Astrocyte (in vitro differentiated cells and primary cell): ENCODE measurements around the gene TLX2. TPM values are rescaled to one million over a fixed set of nuclear protein-coding genes. Genes with fewer than 3 reads are reported as not detected.
"Not testable (repeated sequence)": the region's sequence is repeated elsewhere in the genome, so short reads cannot be mapped to it uniquely, and the experiment has no call there.

ENCODE experiments used
- DNase-seq: peaks from one replicate; pipeline ENCODE4 v3.0.0-alpha.2; 2010; ENCODE audit warnings: low read depth
- FAIRE-seq: peaks from 2 replicates; lab custom pipeline; 2011; peaks lifted over from hg19 to GRCh38; lab: Jason Lieb, UNC
- H2AFZ ChIP-seq: 2 replicates; pipeline ENCODE4 v1.6.0; 2012; ENCODE audit warnings: low read depth, low read length, inconsistent platforms
- H3K27ac ChIP-seq: 2 replicates; pipeline ENCODE4 v1.5.1; 2011; ENCODE audit warnings: low read depth, low read length, inconsistent platforms
- H3K27me3 ChIP-seq: 2 replicates; pipeline ENCODE4 v1.6.0; 2011; ENCODE audit warnings: low read length, inconsistent platforms; ENCODE audit not compliant: insufficient read depth
- H3K36me3 ChIP-seq: 2 replicates; pipeline ENCODE4 v1.5.1; 2011; ENCODE audit warnings: low read length, inconsistent platforms; ENCODE audit not compliant: insufficient read depth
- H3K4me1 ChIP-seq: 2 replicates; pipeline ENCODE4 v1.5.1; 2011; ENCODE audit warnings: low read length, inconsistent platforms; ENCODE audit not compliant: insufficient read depth
- H3K4me2 ChIP-seq: 2 replicates; pipeline ENCODE4 v1.6.0; 2012; ENCODE audit warnings: low read length, inconsistent platforms
- H3K4me3 ChIP-seq: 2 replicates; pipeline ENCODE4 v1.5.1; 2011; ENCODE audit warnings: low read depth, mild to moderate bottlenecking, low read length, inconsistent platforms; ENCODE audit not compliant: insufficient read depth
- H3K79me2 ChIP-seq: 2 replicates; pipeline ENCODE4 v1.6.0; 2012; ENCODE audit warnings: mild to moderate bottlenecking, low read length, inconsistent platforms; ENCODE audit not compliant: insufficient read depth
- H3K9ac ChIP-seq: 2 replicates; pipeline ENCODE4 v1.6.0; 2012; ENCODE audit warnings: mild to moderate bottlenecking, low read length, inconsistent platforms
- H3K9me3 ChIP-seq: 2 replicates; pipeline ENCODE4 v1.5.1; 2012; ENCODE audit warnings: low read depth, mild to moderate bottlenecking, low read length, inconsistent platforms; ENCODE audit not compliant: insufficient read depth
- H4K20me1 ChIP-seq: 2 replicates; pipeline ENCODE4 v1.6.0; 2012; ENCODE audit warnings: low read length, inconsistent platforms; ENCODE audit not compliant: insufficient read depth
- H3K27ac Mint-ChIP-seq: one replicate; pipeline ENCODE4 v1.8.0; 2021; ENCODE audit warnings: mild to moderate bottlenecking, mixed read lengths; ENCODE audit not compliant: unreplicated experiment
- H3K27me3 Mint-ChIP-seq: one replicate; pipeline ENCODE4 v1.8.0; 2021; ENCODE audit warnings: low read depth, mixed read lengths; ENCODE audit not compliant: unreplicated experiment
- H3K36me3 Mint-ChIP-seq: one replicate; pipeline ENCODE4 v1.8.0; 2021; ENCODE audit warnings: low read depth, mixed read lengths; ENCODE audit not compliant: unreplicated experiment
- H3K4me1 Mint-ChIP-seq: one replicate; pipeline ENCODE4 v1.8.0; 2021; ENCODE audit warnings: low read depth, mixed read lengths; ENCODE audit not compliant: unreplicated experiment
- H3K4me3 Mint-ChIP-seq: one replicate; pipeline ENCODE4 v1.8.0; 2021; ENCODE audit warnings: mild to moderate bottlenecking, moderate library complexity, mixed read lengths; ENCODE audit not compliant: unreplicated experiment
- H3K9me3 Mint-ChIP-seq: one replicate; pipeline ENCODE4 v1.8.0; 2021; ENCODE audit warnings: mild to moderate bottlenecking, mixed read lengths; ENCODE audit not compliant: unreplicated experiment
- EZH2 ChIP-seq: IDR thresholded peaks from 2 replicates; pipeline ENCODE4 v1.6.1; 2012; ENCODE audit warnings: mild to moderate bottlenecking, low read length, inconsistent platforms; ENCODE audit not compliant: insufficient read depth
- total RNA-seq: library from RNA; stranded (reverse); gene quantifications from 2 replicates; pipeline ENCODE4 v1.2.1, GENCODE V29; 2021
- TF ChIP-seq, protein P1 (sequence below): IDR thresholded peaks from 2 replicates; pipeline ENCODE4 v1.5.1; 2011; ENCODE audit warnings: low read depth, mild to moderate bottlenecking, inconsistent platforms, low read length, moderate library complexity; ENCODE audit not compliant: insufficient read depth

TLX2 gene
- total RNA-seq, 1 donor from 2014 or later = not detected

- H3K4me1 Mint-ChIP-seq = peaks cover 3% of the 10 kb centered on the region
- peak within 1 kb of the TSS; percentile 95 for H2AFZ ChIP-seq
- H4K20me1 ChIP-seq = peaks cover 13% of the 10 kb centered on the region
- H3K27me3 Mint-ChIP-seq = no peaks in the 10 kb centered on the region
- peak within 1 kb of the TSS; percentile 98 for H3K4me3 Mint-ChIP-seq
- peak within 1 kb of the TSS; percentile 97 for H3K4me2 ChIP-seq
- FAIRE-seq (no peak), DNase-seq (peak; percentile 89)
- H3K27ac ChIP-seq = peak within 1 kb of the TSS; percentile 83
- peaks cover 6% of the 10 kb centered on the region for H3K36me3 Mint-ChIP-seq
- peak within 1 kb of the TSS; percentile 89 for H3K27ac Mint-ChIP-seq
- no peaks in the 10 kb centered on the region for H3K27me3 ChIP-seq
- peak within 1 kb of the TSS; percentile 97 for H3K4me3 ChIP-seq
- H3K36me3 ChIP-seq = peaks cover 3% of the 10 kb centered on the region
- H3K9me3 Mint-ChIP-seq = no peaks in the 10 kb centered on the region
- H3K9ac ChIP-seq = peak within 1 kb of the TSS; percentile 88
- H3K79me2 ChIP-seq = peaks cover 37% of the 10 kb centered on the region
- TF ChIP-seq, protein P1, sequence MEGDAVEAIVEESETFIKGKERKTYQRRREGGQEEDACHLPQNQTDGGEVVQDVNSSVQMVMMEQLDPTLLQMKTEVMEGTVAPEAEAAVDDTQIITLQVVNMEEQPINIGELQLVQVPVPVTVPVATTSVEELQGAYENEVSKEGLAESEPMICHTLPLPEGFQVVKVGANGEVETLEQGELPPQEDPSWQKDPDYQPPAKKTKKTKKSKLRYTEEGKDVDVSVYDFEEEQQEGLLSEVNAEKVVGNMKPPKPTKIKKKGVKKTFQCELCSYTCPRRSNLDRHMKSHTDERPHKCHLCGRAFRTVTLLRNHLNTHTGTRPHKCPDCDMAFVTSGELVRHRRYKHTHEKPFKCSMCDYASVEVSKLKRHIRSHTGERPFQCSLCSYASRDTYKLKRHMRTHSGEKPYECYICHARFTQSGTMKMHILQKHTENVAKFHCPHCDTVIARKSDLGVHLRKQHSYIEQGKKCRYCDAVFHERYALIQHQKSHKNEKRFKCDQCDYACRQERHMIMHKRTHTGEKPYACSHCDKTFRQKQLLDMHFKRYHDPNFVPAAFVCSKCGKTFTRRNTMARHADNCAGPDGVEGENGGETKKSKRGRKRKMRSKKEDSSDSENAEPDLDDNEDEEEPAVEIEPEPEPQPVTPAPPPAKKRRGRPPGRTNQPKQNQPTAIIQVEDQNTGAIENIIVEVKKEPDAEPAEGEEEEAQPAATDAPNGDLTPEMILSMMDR = peak; percentile 88
- no peak for TF ChIP-seq EZH2
- H3K4me1 ChIP-seq = peaks cover 15% of the 10 kb centered on the region
- no peaks in the 10 kb centered on the region for H3K9me3 ChIP-seq
These were observed 31.2 kb upstream of the TLX2 start, which contains the start of the genes CCDC142 and TTC31 for GRCh38 chr2:74482801-74483674. Gene CCDC142, minus strand, starts transcription at chr2:74482998. Its CDS starts 161 bp downstream, at chr2:74482837. Gene TTC31, plus strand, starts transcription at chr2:74483081. Its CDS starts 15 bp downstream, at chr2:74483096.

DNA sequence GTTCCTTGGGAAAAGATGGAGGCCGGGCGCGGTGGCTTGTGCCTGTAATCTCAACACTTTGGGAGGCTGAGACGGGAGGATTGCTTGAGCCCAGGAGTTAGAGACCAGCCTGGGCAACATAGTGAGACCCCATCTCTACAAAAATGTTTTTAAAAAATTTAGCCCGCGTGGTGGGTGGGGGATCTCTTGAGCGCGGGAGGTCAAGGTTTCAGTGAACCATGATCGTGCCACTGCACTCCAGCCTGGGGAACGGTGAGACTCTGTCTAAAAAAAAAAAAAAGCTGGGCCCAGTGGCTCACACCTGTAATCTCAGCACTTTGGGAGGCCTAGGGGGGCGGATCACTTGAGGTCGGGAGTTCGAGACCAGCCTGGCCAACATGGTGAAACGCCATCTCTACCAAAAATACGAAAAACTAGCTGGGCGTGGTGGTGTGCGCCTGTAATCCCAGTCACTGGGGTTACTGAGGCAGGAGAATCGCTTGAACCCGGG, 30.5 kb upstream of the TLX2 start:
- peak overlapping the region; percentile 98 for H3K4me3 Mint-ChIP-seq
- not testable (repeated sequence) for DNase-seq, H3K4me1 Mint-ChIP-seq, H3K36me3 Mint-ChIP-seq, H3K9me3 ChIP-seq, H3K27ac ChIP-seq, H3K27me3 ChIP-seq, FAIRE-seq, H3K9me3 Mint-ChIP-seq, H3K36me3 ChIP-seq, H3K27me3 Mint-ChIP-seq
- peak overlapping the region; percentile 89 for H3K27ac Mint-ChIP-seq
- Histone ChIP-seq H3K4me3 (peak overlapping the region; percentile 97), H2AFZ (peak overlapping the region; percentile 95), H3K4me1 (peaks cover 15% of the 10 kb centered on the region), H3K4me2 (peak overlapping the region; percentile 97), H4K20me1 (peaks cover 13% of the 10 kb centered on the region), H3K9ac (peak overlapping the region; percentile 88), H3K79me2 (peaks cover 37% of the 10 kb centered on the region)

- Histone ChIP-seq H3K4me1 (peaks cover 8% of the 10 kb centered on the region), H3K27me3 (no peaks in the 10 kb centered on the region), H3K4me2 (no peak overlapping the region), H3K4me3 (no peak overlapping the region), H3K36me3 (peaks cover 5% of the 10 kb centered on the region), H3K9ac (no peak overlapping the region), H3K27ac (no peak overlapping the region), H3K79me2 (peaks cover 20% of the 10 kb centered on the region), H3K9me3 (no peaks in the 10 kb centered on the region), H2AFZ (no peak overlapping the region), H4K20me1 (peaks cover 13% of the 10 kb centered on the region)
- Mint-ChIP-seq H3K27me3 (no peaks in the 10 kb centered on the region), H3K4me1 (peaks cover 8% of the 10 kb centered on the region), H3K27ac (no peak overlapping the region), H3K9me3 (no peaks in the 10 kb centered on the region), H3K4me3 (peak overlapping the region; percentile 21), H3K36me3 (peaks cover 18% of the 10 kb centered on the region)
- FAIRE-seq (no peak), DNase-seq (no peak)
- no peak for TF ChIP-seq EZH2
- TF ChIP-seq, protein P1 = no peak
These were observed 28.1 kb upstream of the TLX2 start for GRCh38 chr2:74486141-74486540.
